Neural progenitor cell (in vitro differentiated cells): ENCODE data around the gene PRKAB1. TPM values are rescaled to one million over a fixed set of nuclear protein-coding genes. Genes with fewer than 3 reads are reported as not detected.

Experiments
- DNase-seq: peaks from one replicate; pipeline ENCODE4 v3.0.0-alpha.2; 2016; ENCODE audit warnings: low spot score
- H2AFZ ChIP-seq: fragments of 200-600 bp; sonication (generic); replicated peaks from 2 replicates; pipeline ENCODE4 v1.6.1; 2016; ENCODE audit warnings: antibody characterized with exemption
- H3F3A ChIP-seq: fragments of 200-600 bp; sonication (generic); 2 replicates; pipeline ENCODE4 v1.6.1; 2016; ENCODE audit warnings: antibody characterized with exemption, low read depth
- H3K27ac ChIP-seq: fragments of 200-600 bp; sonication (generic); 2 replicates; pipeline ENCODE4 v1.5.1; 2016; ENCODE audit warnings: mild to moderate bottlenecking
- H3K27me3 ChIP-seq: fragments of 200-600 bp; sonication (generic); 2 replicates; pipeline ENCODE4 v1.6.1; 2016; ENCODE audit warnings: mild to moderate bottlenecking, moderate library complexity
- H3K36me3 ChIP-seq: fragments of 200-600 bp; sonication (generic); 2 replicates; pipeline ENCODE4 v1.5.1; 2016
- H3K4me1 ChIP-seq: fragments of 200-600 bp; sonication (generic); 2 replicates; pipeline ENCODE4 v1.6.1; 2016; ENCODE audit warnings: mixed run types
- H3K4me2 ChIP-seq: fragments of 200-600 bp; sonication (generic); 2 replicates; pipeline ENCODE4 v1.6.1; 2016
- H3K4me3 ChIP-seq: fragments of 200-600 bp; sonication (generic); 2 replicates; pipeline ENCODE4 v1.5.1; 2016
- H3K79me2 ChIP-seq: fragments of 200-600 bp; sonication (generic); 2 replicates; pipeline ENCODE4 v1.6.1; 2016; ENCODE audit warnings: low read depth
- H3K9ac ChIP-seq: fragments of 200-600 bp; sonication (generic); 2 replicates; pipeline ENCODE4 v1.6.1; 2016
- H3K9me3 ChIP-seq: fragments of 200-600 bp; sonication (generic); 2 replicates; pipeline ENCODE4 v1.5.1; 2016; ENCODE audit warnings: low read depth
- H4K20me1 ChIP-seq: fragments of 200-600 bp; sonication (generic); 2 replicates; pipeline ENCODE4 v1.6.1; 2016; ENCODE audit warnings: low read depth
- H3K27ac Mint-ChIP-seq: 3 replicates; pipeline ENCODE4 v1.8.0; 2021; ENCODE audit warnings: mixed read lengths
- H3K27me3 Mint-ChIP-seq: 2 replicates; pipeline ENCODE4 v1.8.0; 2022; ENCODE audit warnings: low read depth, mild to moderate bottlenecking, inconsistent platforms, moderate library complexity, mixed read lengths; ENCODE audit not compliant: insufficient read depth
- H3K36me3 Mint-ChIP-seq: 3 replicates; pipeline ENCODE4 v1.8.0; 2021; ENCODE audit warnings: mixed read lengths
- H3K4me1 Mint-ChIP-seq: 3 replicates; pipeline ENCODE4 v1.8.0; 2021; ENCODE audit warnings: mixed read lengths
- H3K4me3 Mint-ChIP-seq: 3 replicates; pipeline ENCODE4 v1.8.0; 2021; ENCODE audit warnings: mild to moderate bottlenecking, moderate library complexity, mixed read lengths
- H3K9me3 Mint-ChIP-seq: 3 replicates; pipeline ENCODE4 v1.8.0; 2020; ENCODE audit warnings: mixed read lengths
- EZH2 ChIP-seq: fragments of 200-600 bp; sonication (generic); IDR thresholded peaks from 2 replicates; pipeline ENCODE4 v1.6.1; 2017; ENCODE audit warnings: antibody characterized with exemption, mild to moderate bottlenecking, moderate library complexity
- EZH2phosphoT487 ChIP-seq: fragments of 200-600 bp; sonication (generic); IDR thresholded peaks from 2 replicates; pipeline ENCODE4 v1.6.1; 2017; ENCODE audit warnings: antibody characterized with exemption
- total RNA-seq: library from RNA; depleted of rRNA; stranded (reverse); fragments of >200 nt; gene quantifications from 2 replicates; pipeline ENCODE4 v1.2.3, GENCODE V29; 2015; ENCODE audit warnings: low replicate concordance
- TF ChIP-seq, protein P1 (sequence below): fragments of 200-600 bp; sonication (generic); IDR thresholded peaks from 2 replicates; pipeline ENCODE4 v1.5.1; 2017; ENCODE audit warnings: antibody characterized with exemption, mild to moderate bottlenecking

PRKAB1 gene
- total RNA-seq, 1 donor from 2014 or later = 24.5 TPM

- Mint-ChIP-seq H3K4me3 (no peak overlapping the region), H3K27ac (no peak overlapping the region), H3K4me1 (no peaks in the 10 kb centered on the region), H3K9me3 (no peaks in the 10 kb centered on the region), H3K36me3 (peaks cover 64% of the 10 kb centered on the region), H3K27me3 (peaks cover 4% of the 10 kb centered on the region)
- H3K9me3 ChIP-seq = no peaks in the 10 kb centered on the region
- no peak overlapping the region for H3K9ac ChIP-seq
- H3K79me2 ChIP-seq = no peaks in the 10 kb centered on the region
- H3K27me3 ChIP-seq = no peaks in the 10 kb centered on the region
- H3K4me3 ChIP-seq = no peak overlapping the region
- TF ChIP-seq EZH2phosphoT487 = no peak
- TF ChIP-seq, protein P1, sequence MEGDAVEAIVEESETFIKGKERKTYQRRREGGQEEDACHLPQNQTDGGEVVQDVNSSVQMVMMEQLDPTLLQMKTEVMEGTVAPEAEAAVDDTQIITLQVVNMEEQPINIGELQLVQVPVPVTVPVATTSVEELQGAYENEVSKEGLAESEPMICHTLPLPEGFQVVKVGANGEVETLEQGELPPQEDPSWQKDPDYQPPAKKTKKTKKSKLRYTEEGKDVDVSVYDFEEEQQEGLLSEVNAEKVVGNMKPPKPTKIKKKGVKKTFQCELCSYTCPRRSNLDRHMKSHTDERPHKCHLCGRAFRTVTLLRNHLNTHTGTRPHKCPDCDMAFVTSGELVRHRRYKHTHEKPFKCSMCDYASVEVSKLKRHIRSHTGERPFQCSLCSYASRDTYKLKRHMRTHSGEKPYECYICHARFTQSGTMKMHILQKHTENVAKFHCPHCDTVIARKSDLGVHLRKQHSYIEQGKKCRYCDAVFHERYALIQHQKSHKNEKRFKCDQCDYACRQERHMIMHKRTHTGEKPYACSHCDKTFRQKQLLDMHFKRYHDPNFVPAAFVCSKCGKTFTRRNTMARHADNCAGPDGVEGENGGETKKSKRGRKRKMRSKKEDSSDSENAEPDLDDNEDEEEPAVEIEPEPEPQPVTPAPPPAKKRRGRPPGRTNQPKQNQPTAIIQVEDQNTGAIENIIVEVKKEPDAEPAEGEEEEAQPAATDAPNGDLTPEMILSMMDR = no peak
- TF ChIP-seq EZH2 = no peak
- H3K4me2 ChIP-seq = no peak overlapping the region
- no peak for DNase-seq
- H3K27ac ChIP-seq = no peak overlapping the region
- no peaks in the 10 kb centered on the region for H3F3A ChIP-seq
- H4K20me1 ChIP-seq = no peaks in the 10 kb centered on the region
- peaks cover 9% of the 10 kb centered on the region for H3K36me3 ChIP-seq
- no peaks in the 10 kb centered on the region for H3K4me1 ChIP-seq
- H2AFZ ChIP-seq = no peak overlapping the region
These were observed 43.8 kb downstream of the PRKAB1 start for GRCh38 chr12:119711693-119712092.

- Histone ChIP-seq H2AFZ (no peak overlapping the region), H3K9me3 (no peaks in the 10 kb centered on the region), H3K79me2 (no peaks in the 10 kb centered on the region), H3K27ac (no peak overlapping the region), H3K4me3 (no peak overlapping the region), H3K9ac (no peak overlapping the region), H3F3A (no peaks in the 10 kb centered on the region), H3K4me2 (no peak overlapping the region), H4K20me1 (no peaks in the 10 kb centered on the region), H3K27me3 (no peaks in the 10 kb centered on the region), H3K36me3 (peaks cover 4% of the 10 kb centered on the region), H3K4me1 (no peaks in the 10 kb centered on the region)
- no peak for DNase-seq
- no peak overlapping the region for H3K27ac Mint-ChIP-seq
- H3K27me3 Mint-ChIP-seq = peaks cover 4% of the 10 kb centered on the region
- TF ChIP-seq, protein P1 = no peak
- TF ChIP-seq EZH2phosphoT487 = no peak
- no peak for TF ChIP-seq EZH2
- peaks cover 59% of the 10 kb centered on the region for H3K36me3 Mint-ChIP-seq
- H3K4me3 Mint-ChIP-seq = no peak overlapping the region
- no peaks in the 10 kb centered on the region for H3K9me3 Mint-ChIP-seq
- H3K4me1 Mint-ChIP-seq = no peaks in the 10 kb centered on the region
These were observed 44.8 kb downstream of the PRKAB1 start for GRCh38 chr12:119712721-119713120.

- Histone ChIP-seq H3K4me2 (no peak overlapping the region), H3K36me3 (peaks cover 3% of the 10 kb centered on the region), H4K20me1 (no peaks in the 10 kb centered on the region), H3F3A (no peaks in the 10 kb centered on the region), H3K9ac (no peak overlapping the region), H3K4me1 (no peaks in the 10 kb centered on the region), H3K27me3 (no peaks in the 10 kb centered on the region), H2AFZ (no peak overlapping the region), H3K4me3 (no peak overlapping the region), H3K27ac (no peak overlapping the region), H3K79me2 (no peaks in the 10 kb centered on the region), H3K9me3 (no peaks in the 10 kb centered on the region)
- Mint-ChIP-seq H3K4me3 (no peak overlapping the region), H3K36me3 (peaks cover 62% of the 10 kb centered on the region), H3K4me1 (no peaks in the 10 kb centered on the region), H3K27ac (no peak overlapping the region), H3K9me3 (no peaks in the 10 kb centered on the region), H3K27me3 (peaks cover 4% of the 10 kb centered on the region)
- TF ChIP-seq EZH2phosphoT487 (no peak), EZH2 (no peak)
- TF ChIP-seq, protein P1 = no peak
- DNase-seq = no peak
These were observed 45.7 kb downstream of the PRKAB1 start for GRCh38 chr12:119713551-119714031.
